ENCODE measurements around the gene PLAC9. TPM values are rescaled to one million over a fixed set of nuclear protein-coding genes. Genes with fewer than 3 reads are reported as not detected.

PLAC9 gene
- total RNA-seq, 1 donor from 2014 or later, result not detected

GRCh38 chr10:80137920-80138319 lies 5.4 kb downstream of the PLAC9 start:
- no peaks in the 10 kb centered on the region for H3F3A ChIP-seq (ENCODE audit: low read depth)
- TF ChIP-seq, protein P1, sequence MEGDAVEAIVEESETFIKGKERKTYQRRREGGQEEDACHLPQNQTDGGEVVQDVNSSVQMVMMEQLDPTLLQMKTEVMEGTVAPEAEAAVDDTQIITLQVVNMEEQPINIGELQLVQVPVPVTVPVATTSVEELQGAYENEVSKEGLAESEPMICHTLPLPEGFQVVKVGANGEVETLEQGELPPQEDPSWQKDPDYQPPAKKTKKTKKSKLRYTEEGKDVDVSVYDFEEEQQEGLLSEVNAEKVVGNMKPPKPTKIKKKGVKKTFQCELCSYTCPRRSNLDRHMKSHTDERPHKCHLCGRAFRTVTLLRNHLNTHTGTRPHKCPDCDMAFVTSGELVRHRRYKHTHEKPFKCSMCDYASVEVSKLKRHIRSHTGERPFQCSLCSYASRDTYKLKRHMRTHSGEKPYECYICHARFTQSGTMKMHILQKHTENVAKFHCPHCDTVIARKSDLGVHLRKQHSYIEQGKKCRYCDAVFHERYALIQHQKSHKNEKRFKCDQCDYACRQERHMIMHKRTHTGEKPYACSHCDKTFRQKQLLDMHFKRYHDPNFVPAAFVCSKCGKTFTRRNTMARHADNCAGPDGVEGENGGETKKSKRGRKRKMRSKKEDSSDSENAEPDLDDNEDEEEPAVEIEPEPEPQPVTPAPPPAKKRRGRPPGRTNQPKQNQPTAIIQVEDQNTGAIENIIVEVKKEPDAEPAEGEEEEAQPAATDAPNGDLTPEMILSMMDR (IDR thresholded peaks at IDR 0.05), result no peak
- TF ChIP-seq EZH2phosphoT487 (IDR thresholded peaks at IDR 0.05) (no peak), EZH2 (IDR thresholded peaks at IDR 0.05) (no peak)
- Mint-ChIP-seq H3K9me3 (no peaks in the 10 kb centered on the region), H3K27ac (peak overlapping the region; percentile 77), H3K27me3 (ENCODE audit: insufficient read depth, low read depth) (peaks cover 6% of the 10 kb centered on the region), H3K4me3 (no peak overlapping the region), H3K4me1 (peaks cover 15% of the 10 kb centered on the region), H3K36me3 (no peaks in the 10 kb centered on the region)
- H3K4me3 ChIP-seq, result no peak overlapping the region
- no peak overlapping the region for H3K27ac ChIP-seq
- H3K9ac ChIP-seq, result no peak overlapping the region
- H3K36me3 ChIP-seq, result no peaks in the 10 kb centered on the region
- peaks cover 9% of the 10 kb centered on the region for H3K4me1 ChIP-seq
- no peak overlapping the region for H3K4me2 ChIP-seq
- H2AFZ ChIP-seq (replicated peaks), result no peak overlapping the region
- H3K27me3 ChIP-seq, result peaks cover 16% of the 10 kb centered on the region
- DNase-seq (ENCODE audit: low spot score), result no peak
- no peaks in the 10 kb centered on the region for H3K9me3 ChIP-seq (ENCODE audit: low read depth)
- no peaks in the 10 kb centered on the region for H3K79me2 ChIP-seq (ENCODE audit: low read depth)
- no peaks in the 10 kb centered on the region for H4K20me1 ChIP-seq (ENCODE audit: low read depth)

DNA sequence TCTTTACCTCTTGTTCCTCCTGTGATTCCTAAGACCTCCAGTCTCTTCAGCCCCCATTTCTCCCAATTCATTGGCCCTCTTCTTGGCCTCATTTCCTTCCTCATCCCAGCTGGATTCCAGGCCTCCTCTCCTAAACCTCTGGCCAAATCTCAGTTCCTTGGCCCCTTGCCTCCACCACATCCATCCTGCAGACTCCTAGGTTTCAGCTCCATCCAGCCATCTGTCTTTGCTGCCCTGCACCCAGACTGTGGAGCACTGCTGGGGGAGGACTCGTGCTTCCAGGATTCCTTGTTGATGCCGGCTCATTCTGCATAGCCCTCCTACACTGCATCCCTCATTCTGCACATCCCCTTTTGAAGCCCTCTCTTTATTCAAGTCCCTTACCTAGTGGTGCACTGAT lies 6.7 kb downstream of the PLAC9 start:
- H3F3A ChIP-seq (ENCODE audit: low read depth), result no peaks in the 10 kb centered on the region
- DNase-seq (ENCODE audit: low spot score), result no peak
- no peak overlapping the region for H3K4me3 ChIP-seq
- Mint-ChIP-seq H3K4me1 (peaks cover 9% of the 10 kb centered on the region), H3K4me3 (no peak overlapping the region), H3K27ac (no peak overlapping the region), H3K36me3 (no peaks in the 10 kb centered on the region), H3K27me3 (ENCODE audit: insufficient read depth, low read depth) (no peaks in the 10 kb centered on the region), H3K9me3 (no peaks in the 10 kb centered on the region)
- H3K27me3 ChIP-seq, result peaks cover 7% of the 10 kb centered on the region
- TF ChIP-seq EZH2 (IDR thresholded peaks at IDR 0.05) (no peak), EZH2phosphoT487 (IDR thresholded peaks at IDR 0.05) (no peak)
- TF ChIP-seq, protein P1 (IDR thresholded peaks at IDR 0.05), result no peak
- H3K9ac ChIP-seq, result no peak overlapping the region
- no peak overlapping the region for H3K4me2 ChIP-seq
- no peaks in the 10 kb centered on the region for H4K20me1 ChIP-seq (ENCODE audit: low read depth)
- no peak overlapping the region for H3K27ac ChIP-seq
- no peaks in the 10 kb centered on the region for H3K79me2 ChIP-seq (ENCODE audit: low read depth)
- H3K36me3 ChIP-seq, result no peaks in the 10 kb centered on the region
- H2AFZ ChIP-seq (replicated peaks), result no peak overlapping the region
- H3K4me1 ChIP-seq, result peaks cover 7% of the 10 kb centered on the region
- no peaks in the 10 kb centered on the region for H3K9me3 ChIP-seq (ENCODE audit: low read depth)

- H3K27me3 ChIP-seq, result peaks cover 15% of the 10 kb centered on the region
- Mint-ChIP-seq H3K4me3 (no peak overlapping the region), H3K4me1 (peaks cover 9% of the 10 kb centered on the region), H3K27me3 (ENCODE audit: insufficient read depth, low read depth) (no peaks in the 10 kb centered on the region), H3K27ac (no peak overlapping the region), H3K9me3 (no peaks in the 10 kb centered on the region), H3K36me3 (no peaks in the 10 kb centered on the region)
- no peaks in the 10 kb centered on the region for H3K36me3 ChIP-seq
- H3K4me2 ChIP-seq, result no peak overlapping the region
- no peaks in the 10 kb centered on the region for H4K20me1 ChIP-seq (ENCODE audit: low read depth)
- no peaks in the 10 kb centered on the region for H3F3A ChIP-seq (ENCODE audit: low read depth)
- TF ChIP-seq, protein P1 (IDR thresholded peaks at IDR 0.05), result no peak
- no peak for TF ChIP-seq EZH2phosphoT487 (IDR thresholded peaks at IDR 0.05)
- TF ChIP-seq EZH2 (IDR thresholded peaks at IDR 0.05), result no peak
- H3K79me2 ChIP-seq (ENCODE audit: low read depth), result no peaks in the 10 kb centered on the region
- DNase-seq (ENCODE audit: low spot score), result no peak
- no peak overlapping the region for H2AFZ ChIP-seq (replicated peaks)
- no peak overlapping the region for H3K27ac ChIP-seq
- no peak overlapping the region for H3K9ac ChIP-seq
- peaks cover 7% of the 10 kb centered on the region for H3K4me1 ChIP-seq
- no peaks in the 10 kb centered on the region for H3K9me3 ChIP-seq (ENCODE audit: low read depth)
- no peak overlapping the region for H3K4me3 ChIP-seq
These were observed 7.7 kb downstream of the PLAC9 start for GRCh38 chr10:80140251-80140650.

Measured in neural progenitor cell (in vitro differentiated cells).